GM18511 (cell line): ENCODE data around the gene ANKRD12.

Experiments used
- ATAC-seq: cut with Tn5 transposase; IDR thresholded peaks from one replicate; pipeline ENCODE4 v1.9.1; 2021; ENCODE audit warnings: mild to moderate bottlenecking, moderate library complexity; ENCODE audit not compliant: unreplicated experiment

ANKRD12 gene

DNA sequence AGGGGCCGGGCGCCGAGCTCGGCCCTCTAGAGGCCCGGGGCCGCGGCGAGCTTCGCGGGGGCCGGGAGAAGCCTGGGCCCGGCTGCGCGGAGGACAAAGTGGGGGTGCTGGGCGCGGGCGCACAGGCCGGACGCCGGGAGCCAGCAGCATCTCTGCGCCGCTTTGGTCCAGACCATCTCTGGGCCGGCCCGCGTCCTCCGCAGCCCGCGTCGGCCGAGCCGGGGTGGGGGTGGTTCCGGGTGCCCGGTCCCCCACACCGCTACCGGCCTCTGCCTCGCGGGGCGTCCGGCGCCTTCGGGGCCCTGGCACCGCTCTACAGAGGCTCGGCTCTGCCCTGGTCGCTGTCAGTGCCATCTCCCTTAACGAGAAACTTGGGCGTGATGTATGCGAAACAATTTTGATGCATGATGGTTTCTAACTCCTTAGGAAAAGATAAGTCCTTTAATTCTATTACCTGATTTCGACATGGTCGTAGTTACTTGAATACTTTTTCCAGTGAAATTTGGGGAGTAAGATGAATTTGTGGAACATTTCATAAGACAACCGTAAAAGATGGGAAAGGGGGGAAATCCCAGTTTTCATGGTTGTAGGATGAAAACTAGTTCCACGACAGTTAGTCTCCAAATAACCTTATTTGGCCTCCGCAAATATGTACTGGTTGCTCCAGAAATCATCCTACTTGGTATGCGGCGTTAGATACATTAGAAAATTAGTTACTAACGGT, 198.6 kb downstream of the ANKRD12 start:
- ATAC-seq, result peak; percentile 53
